Measurements from ENCODE around the gene GOLGA6B.
"Not testable (repeated sequence)": the region's sequence is repeated elsewhere in the genome, so short reads cannot be mapped to it uniquely, and the experiment has no call there.

The GOLGA6B gene

DNA sequence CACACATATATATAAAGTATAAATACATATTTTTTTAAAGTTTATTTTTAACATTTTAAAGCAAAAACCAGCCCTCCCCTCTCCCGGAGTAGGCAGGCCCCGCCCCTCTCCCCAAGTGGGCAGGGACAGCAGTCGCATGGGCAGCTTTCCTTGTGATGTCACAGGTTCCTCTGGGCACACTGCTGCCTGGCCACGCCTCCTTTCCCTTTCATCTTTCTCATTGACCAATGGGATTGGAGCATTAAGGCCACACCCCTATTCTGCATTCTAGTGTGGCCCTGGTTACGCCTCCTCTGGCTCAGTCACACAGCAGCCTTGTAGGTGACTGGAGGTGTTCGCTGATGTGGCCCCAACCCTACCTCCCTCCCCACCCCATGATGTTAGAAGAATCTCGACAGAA, at the start of gene GOLGA6B:
Gene GOLGA6B, plus strand, starts transcription at position 301 of the 400 bp plus-strand sequence. Its CDS starts 41 bp downstream, at position 342.
- DNase-seq (ENCODE audit: low spot score) = not testable (repeated sequence)

GRCh38 chr15:72604794-72605193, 49.7 kb upstream of the GOLGA6B start:
- no peak for DNase-seq (ENCODE audit: low spot score)

DNA sequence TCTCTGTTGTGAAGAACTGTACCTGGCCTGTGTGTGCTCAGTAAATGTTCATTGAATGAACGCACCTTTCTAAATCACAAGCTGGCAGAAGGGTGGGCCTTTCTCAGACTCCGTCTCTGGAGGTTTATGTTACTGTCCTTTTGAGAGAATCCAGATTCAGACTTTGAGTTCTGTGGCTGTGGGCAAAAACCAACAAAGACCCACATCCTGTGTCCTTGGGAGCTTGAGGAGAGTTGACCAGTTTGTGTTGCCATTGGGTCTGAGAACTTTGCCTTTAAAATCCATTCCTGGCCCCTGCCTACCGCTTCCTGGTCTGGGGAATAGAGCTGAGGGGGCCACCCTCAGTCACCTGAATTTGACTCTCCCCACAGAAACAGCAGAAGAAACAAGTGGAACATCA, 46.4 kb upstream of the GOLGA6B start:
- DNase-seq (ENCODE audit: low spot score) = not testable (repeated sequence)

DNA sequence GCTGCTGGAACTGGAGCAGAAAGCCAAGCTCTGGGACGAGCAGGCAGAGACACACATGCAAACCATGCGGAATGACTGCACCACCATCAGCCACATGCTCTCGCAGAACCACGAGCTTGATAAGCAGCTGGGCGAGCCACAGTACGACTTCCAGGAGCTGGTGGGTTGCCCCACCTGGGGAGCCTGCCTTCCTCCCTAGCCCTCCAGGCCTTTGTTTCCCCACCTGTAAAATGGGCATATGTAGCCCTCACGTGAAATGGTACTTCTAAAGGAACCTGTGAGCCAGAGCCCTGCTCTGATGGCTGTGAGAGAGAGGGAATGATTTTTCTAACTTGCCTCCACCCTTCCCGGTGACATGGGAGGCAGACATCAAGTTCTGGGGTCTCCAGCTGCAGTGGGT, 44.6 kb upstream of the GOLGA6B start:
- DNase-seq (ENCODE audit: low spot score) = no peak

- not testable (repeated sequence) for DNase-seq (ENCODE audit: low spot score)
Observed at GRCh38 chr15:72612324-72612723, 42.2 kb upstream of the GOLGA6B start.

DNA sequence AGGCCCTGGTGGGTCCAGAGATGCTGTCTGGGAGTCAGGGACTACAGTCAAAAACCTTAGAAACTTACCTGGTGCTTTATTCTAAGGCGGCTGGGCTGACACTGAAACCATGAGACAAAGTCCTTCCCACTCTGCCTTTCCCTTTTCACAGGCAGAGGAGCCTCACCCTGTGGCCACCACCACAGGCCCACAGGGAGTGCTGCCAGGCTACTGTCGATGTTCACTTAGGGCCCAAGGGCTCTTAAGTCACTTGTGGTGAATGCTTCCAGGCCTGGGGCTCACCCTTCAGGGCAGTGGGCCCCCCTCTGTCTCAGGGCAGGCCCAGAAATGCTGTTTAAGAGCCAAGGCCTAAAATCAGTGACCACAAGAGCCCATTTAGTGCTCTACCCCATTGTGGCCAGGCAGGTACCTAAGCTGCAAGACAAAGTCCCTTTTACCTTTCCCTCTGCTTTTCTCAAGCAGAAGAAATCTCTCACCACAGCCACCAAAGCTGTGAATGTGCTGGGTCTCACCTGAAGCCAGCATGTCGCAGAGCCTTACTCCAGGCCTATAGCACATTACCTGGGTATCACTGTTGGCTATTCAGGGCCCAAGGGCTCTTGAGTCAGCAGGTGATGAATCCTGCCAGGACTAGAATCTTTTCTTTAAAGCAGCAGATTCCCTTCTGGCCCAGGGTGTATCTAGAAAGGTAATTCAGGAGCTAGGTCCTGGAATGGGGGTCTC, 39.5 kb upstream of the GOLGA6B start:
- no peak for DNase-seq (ENCODE audit: low spot score)

DNA sequence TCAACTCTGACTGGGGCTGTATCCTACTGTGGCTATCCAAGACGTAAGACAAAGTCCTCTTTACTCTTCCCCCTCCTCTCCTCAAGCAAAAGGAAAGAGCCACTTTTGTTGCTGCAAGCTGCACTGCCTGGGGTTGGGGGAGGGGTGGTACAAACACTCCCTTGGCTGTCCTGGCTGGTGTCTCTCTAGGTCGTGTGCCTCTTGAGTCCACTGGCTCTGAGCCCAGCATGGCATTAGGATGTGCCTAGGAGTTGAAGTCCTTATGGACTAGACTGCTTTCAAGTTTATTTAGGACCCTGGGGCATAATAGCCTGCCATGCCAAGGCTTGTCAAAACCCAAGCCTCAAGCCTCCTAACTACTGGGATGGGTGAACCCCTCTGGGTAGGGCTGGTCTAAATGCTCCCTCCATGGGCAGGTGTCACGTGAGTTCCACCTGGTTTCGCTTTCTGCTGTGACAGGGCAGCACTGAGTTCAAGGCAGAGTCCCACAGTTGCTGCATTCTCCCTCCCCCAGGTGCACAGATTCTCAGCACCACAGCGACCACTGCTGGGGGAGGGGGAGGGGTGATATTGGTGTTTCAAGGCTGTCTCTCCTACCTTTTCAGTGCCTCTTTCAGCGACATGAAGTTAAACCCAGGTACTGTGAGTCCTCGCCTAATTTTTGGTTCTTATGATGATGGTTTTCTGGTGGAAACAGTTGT, 38.8 kb upstream of the GOLGA6B start:
- not testable (repeated sequence) for DNase-seq (ENCODE audit: low spot score)

DNA sequence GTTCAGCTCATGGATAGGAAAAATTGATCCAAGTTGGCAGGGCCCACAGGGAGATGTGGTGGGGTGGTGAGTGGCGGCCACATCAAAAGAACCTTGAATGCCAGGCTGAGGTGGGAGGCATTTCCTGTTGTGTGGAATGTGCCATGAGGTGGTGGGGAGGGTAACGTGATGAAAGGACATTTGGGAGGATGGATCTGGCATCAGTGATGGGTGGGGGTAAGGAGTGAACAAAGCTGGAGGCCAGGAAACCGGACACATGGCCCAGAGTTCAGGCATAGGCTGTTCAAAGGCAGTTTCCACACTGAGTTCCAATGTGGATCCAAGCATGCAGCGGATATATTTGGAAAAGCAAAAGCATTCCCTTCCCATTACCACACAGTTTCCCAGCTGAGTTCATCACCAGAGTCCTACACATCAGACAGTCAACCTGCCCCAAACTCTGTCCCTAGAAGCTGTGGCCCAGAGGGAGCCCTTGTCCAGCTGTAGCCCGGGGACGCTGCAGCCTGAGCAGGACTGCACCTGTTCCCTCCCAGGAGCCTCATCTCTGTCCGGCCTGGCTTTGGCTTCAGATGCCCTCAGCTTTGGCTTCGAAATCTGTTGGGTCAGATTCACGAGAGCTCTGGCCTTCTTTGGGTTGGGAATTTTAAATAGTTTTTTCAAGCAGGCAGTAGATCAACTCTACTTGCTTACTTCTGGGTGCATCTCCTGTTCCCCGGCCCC, 37.8 kb upstream of the GOLGA6B start:
- no peak for DNase-seq (ENCODE audit: low spot score)

GRCh38 chr15:72623854-72624253, 30.6 kb upstream of the GOLGA6B start:
- DNase-seq (ENCODE audit: low spot score) = not testable (repeated sequence)

DNA sequence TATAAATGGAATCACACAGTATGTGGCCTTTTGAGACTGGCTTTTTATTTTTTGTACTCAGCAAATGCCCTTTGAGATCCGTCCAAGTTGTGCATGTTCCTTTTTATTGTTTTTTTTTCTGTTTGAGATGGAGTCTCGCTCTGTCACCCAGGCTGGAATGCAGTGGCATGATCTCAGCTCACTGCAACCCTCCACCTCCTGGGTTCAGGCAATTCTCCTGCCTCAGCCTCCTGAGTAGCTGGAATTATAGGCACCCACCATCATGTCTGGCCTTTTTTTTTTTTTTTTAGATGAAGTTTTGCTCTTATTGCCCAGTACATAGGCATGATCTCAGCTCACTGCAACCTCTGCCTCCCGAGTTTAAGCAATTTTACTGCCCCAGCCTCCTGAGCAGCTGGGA, 28.3 kb upstream of the GOLGA6B start:
- DNase-seq (ENCODE audit: low spot score) = not testable (repeated sequence)

GRCh38 chr15:72628249-72629067, 26.0 kb upstream of the GOLGA6B start:
- DNase-seq (ENCODE audit: low spot score) = not testable (repeated sequence)

GRCh38 chr15:72629068-72629570, 25.4 kb upstream of the GOLGA6B start:
- DNase-seq (ENCODE audit: low spot score) = not testable (repeated sequence)

DNA sequence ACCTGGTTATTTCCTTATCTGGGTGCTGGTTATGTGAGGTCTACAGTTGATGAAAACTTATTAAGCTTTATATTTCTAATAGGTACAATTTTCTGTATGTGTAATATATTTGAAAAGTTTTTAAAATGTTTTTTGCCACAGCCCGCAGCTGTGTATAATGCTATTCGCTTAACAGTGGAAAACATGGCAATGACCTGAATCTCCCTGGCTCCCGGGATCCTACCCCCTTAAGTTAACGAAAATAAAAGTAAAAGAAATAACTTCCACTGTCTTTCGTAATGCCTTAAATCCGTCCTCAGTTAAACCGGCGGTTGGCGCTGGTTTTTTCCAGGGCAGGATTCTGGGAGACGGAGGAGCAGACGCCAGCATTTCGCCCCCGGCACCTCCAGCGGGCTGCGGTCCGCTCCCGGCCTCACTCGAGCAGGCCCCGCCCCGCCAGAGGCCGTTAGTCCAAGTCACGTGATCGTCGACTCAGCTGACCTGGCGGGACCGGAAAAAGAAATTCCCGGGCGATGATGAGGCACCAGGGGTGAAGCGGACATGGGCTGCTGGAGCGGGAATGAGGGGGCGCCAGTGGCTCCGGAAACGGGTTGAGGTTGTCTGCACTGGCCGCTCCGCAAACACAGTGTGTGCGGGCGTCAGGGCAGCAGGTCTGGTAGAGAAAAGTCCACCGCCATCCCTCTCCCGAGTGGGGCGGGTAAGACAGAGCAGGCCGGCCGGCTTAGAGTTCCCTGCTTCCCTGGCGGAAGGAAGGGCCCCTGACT, 17.8 kb upstream of the GOLGA6B start:
- peak; percentile 79 for DNase-seq (ENCODE audit: low spot score)

- not testable (repeated sequence) for DNase-seq (ENCODE audit: low spot score)
Observed at GRCh38 chr15:72639759-72640483, 14.6 kb upstream of the GOLGA6B start.

GRCh38 chr15:72642271-72642670, 12.2 kb upstream of the GOLGA6B start:
- DNase-seq (ENCODE audit: low spot score) = not testable (repeated sequence)

DNA sequence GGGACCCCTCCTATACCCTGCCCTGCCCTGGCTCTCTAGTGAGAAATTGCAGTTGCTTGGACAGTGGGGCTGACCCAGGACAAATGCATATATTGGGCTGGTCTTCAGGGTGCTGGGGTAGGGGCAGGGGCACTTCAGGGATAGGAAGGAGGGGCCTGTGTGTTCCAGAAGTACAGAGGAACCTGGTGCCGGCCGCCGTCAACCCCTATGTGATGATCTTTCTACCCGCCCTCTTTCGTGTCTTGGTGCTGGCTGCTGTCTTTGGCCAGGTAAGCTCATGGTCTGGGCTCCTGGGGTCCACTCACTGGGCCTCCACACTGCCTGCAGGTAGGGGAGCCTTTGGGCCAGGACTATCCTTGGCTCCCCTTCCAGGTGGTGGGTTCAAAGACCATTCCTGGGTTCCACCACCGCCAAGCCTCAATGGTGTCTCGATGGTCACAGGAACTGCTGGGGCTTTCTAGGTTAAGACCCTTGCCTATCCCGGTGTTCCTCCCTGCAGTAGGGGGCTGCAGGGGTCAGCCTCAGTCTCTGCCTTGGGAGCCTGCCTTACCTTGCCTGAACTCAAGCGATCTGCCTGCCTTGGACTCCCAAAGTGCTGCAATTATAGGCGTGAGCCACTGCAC, 5.8 kb upstream of the GOLGA6B start:
- not testable (repeated sequence) for DNase-seq (ENCODE audit: low spot score)

DNA sequence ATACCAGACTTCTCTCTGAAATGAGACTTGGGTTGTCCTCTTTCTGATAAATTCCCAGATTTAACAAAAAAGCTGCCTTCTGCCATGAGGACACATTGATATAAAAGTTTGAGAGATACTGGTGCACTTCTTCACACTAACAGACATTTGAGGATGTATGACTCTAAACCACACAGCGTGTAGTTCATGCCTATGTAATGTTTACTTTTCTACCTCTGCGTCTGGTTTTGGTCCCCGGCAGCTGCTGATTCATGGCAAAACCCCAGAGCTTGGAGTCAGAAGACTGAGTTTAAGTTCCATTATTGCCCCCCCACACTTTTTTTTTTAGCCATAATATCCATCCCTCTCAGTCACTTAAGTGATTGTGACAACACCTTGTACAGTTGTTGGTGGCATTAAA, 1.5 kb downstream of the GOLGA6B start:
- DNase-seq (ENCODE audit: low spot score) = not testable (repeated sequence)

- not testable (repeated sequence) for DNase-seq (ENCODE audit: low spot score)
Observed at GRCh38 chr15:72661081-72661480, 6.6 kb downstream of the GOLGA6B start.

- not testable (repeated sequence) for DNase-seq (ENCODE audit: low spot score)
Observed at GRCh38 chr15:72663931-72664330, 9.4 kb downstream of the GOLGA6B start.

- not testable (repeated sequence) for DNase-seq (ENCODE audit: low spot score)
Observed at GRCh38 chr15:72665706-72666105, 11.2 kb downstream of the GOLGA6B start.
